GM21825 (cell line): ENCODE results near the gene VEGFC.

Source experiments
- ATAC-seq: cut with Tn5 transposase; IDR thresholded peaks from one replicate; pipeline ENCODE4 v1.9.1; 2021; ENCODE audit warnings: mild to moderate bottlenecking, moderate library complexity; ENCODE audit not compliant: unreplicated experiment

Gene VEGFC, protein sequence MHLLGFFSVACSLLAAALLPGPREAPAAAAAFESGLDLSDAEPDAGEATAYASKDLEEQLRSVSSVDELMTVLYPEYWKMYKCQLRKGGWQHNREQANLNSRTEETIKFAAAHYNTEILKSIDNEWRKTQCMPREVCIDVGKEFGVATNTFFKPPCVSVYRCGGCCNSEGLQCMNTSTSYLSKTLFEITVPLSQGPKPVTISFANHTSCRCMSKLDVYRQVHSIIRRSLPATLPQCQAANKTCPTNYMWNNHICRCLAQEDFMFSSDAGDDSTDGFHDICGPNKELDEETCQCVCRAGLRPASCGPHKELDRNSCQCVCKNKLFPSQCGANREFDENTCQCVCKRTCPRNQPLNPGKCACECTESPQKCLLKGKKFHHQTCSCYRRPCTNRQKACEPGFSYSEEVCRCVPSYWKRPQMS

DNA sequence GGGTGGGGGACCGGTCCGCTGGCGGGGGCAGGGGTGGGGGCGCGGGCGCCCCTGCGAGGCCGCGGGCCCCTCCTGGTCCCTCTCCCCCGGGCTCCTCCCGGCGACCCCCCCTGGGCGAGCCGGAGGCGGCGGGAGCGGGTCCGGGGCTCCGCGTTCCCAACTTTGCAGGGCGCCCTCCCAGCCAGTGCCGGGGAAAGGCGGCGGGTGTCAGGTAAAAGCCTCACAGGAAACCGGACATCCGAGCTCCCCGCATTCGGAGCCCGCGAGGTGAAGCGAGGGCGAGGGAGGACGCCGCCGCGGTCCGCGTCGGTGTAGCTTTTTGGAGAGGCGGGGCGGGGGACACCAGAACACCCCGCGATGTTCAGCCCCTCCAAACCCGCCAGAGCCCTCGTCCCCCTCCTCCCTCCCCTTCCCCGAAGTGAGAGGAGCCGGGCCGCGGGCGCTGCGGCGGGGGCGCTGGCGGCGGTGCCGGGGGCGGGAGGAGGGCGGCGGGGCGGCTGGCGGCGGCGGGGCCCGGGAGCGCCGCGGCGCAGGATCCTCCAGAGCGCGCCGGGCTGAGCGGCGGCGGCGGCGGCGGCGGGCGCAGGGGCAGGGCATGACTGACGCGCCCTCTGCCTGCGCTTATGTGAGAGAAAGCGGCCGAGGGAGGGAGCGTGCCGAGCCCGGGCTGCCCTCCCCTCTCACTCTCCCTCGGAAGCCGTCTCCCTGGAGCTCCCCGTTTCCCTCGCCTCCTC is at the start of gene VEGFC:
TSS of gene VEGFC (minus strand) at position 597 of the 734 bp plus-strand sequence. CDS start 611 bp downstream, outside the sequence.
- ATAC-seq = peak; percentile 88

DNA sequence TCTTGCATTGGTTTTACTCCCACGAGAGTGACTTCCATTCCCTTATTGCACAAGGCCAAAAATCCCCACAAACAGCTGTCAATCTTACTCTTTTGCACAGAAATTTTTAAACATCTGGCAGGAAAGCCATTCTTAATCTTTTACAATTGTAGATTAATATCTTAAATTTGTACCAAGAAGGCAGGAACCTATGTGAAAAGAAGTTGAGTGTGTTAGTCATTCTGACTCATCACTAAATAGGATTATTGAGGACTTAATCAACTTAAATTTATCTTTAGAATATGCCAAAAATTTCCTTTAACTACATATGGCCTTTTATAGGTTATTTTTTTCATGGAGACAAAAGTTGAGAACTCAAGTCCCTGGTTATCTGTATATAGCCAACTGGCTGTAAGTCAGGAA is 49.0 kb upstream of the VEGFC start:
- ATAC-seq = no peak

DNA sequence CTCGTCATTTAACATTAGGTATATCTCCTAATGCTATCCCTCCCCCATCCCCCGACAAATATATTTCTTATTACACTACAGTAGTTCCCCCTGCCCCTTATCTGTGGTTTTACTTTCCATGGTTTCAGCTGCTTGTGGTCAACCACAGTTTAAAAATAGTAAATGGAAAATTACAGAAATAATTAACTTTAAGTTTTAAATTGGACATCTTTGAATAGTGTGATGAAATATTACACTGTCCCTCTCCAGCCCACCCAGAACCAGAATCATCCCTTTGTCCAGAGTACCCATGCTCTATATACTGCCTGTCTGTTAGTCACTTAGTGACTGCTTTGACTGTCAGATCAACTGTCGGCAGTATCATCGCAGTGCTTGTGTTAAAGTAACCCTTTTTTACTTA is 47.4 kb upstream of the VEGFC start:
- no peak for ATAC-seq

DNA sequence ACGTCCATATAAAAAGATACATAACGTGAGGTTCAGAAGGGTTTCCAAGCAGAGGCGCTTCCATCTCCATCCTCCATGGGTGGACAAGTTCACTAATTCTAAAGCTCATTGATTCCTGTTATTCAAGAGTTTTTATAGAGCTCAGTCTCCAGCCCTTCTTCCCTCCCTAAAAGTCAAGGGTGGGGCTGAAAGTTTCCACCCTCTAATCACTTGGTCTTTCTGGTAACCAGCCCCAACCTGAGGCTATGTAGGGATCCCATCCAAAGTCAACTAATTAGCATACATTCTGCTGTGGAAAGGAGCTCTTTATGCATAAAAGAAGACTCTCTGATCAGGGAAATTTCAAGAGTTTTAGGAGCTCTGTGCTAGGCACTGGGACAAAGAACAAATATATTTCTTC is 46.9 kb upstream of the VEGFC start:
- ATAC-seq = no peak

DNA sequence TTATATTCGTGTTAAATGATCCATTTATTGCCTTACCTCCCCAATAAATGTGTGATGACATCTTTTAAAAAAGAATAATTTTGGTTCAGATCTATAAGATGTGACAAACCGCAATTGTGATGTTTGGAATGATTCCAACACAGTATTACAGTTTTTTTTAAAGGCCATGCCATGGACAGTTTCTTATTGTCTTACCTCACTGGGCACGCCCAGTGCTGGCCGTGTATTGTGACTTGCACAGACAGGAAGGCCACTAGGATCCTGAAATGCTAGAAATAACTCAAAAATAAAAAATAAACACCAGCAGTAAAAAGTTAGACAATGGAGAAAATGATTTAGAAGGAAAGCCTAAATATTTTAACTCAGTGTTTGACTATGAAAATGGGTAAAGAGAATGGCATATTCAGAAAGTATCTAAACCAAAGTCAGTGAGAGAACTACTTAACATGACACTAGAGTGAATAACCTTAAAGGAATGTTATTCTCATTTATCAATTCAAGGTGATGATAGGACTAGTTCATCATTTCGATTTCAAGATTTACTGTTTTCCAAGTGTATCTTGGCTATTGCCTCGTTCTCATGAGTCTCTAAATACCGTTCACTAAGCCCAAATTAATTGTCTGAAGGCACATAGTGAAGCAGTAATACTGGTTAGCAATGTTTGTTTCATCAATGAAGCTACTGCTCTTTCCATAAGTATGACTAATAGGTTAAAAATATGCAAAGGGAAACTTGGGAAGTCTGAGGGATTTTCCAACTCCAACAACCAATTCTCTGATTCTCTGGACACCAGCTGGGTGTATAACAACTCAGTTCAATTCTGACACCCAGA is 46.1 kb upstream of the VEGFC start:
- ATAC-seq = no peak

DNA sequence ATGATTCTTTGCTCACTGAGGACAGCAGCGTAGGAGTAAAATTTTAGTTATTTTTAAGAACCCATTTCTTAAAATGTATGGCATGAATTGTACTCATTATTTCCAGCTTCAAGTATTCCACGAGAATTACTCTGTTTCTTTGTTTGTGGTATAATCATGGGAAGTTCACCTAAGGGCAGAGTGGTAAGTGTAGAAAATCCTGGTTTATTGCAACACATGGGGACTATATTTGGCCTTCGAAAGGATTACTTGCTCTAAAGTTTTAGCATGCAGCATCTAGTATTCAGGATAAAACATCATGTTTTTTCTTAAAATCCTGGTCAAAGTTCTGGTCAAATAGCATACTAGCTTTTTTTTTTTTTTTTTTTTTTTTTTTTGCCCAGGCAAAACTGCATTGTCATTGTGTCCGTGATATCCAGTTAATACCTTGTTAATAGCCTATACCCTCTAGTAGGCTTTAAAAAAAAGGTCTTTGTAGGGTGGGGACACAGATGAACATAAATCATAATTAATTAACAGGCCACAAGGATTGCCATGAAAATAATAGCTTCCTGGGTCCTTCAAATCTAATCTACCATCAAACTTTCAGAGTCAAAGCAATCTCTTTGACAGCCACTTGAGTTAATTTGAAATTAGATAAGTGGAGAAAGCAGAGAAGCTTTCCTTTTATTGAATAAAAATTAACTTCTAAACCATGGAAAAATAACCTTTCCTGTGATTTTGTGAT is 44.6 kb upstream of the VEGFC start:
- no peak for ATAC-seq

DNA sequence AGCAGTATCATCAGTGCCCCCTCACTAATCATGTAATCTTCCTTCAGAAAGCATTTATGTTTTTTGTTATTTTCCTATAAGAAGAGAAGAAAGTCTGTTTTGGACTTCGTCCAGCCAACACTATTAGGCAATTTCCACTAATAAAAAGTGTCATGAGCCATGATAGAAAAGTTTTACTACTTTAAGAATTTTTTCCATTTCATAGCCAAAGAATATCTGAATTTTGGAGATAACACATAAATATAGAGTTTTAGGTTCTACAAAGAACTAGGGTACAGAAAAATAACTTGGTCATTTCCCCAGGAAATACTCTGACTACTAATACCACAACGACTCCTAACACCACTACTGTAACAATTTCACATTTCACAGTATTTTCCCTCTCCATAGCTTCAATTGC is 41.8 kb upstream of the VEGFC start:
- no peak for ATAC-seq

DNA sequence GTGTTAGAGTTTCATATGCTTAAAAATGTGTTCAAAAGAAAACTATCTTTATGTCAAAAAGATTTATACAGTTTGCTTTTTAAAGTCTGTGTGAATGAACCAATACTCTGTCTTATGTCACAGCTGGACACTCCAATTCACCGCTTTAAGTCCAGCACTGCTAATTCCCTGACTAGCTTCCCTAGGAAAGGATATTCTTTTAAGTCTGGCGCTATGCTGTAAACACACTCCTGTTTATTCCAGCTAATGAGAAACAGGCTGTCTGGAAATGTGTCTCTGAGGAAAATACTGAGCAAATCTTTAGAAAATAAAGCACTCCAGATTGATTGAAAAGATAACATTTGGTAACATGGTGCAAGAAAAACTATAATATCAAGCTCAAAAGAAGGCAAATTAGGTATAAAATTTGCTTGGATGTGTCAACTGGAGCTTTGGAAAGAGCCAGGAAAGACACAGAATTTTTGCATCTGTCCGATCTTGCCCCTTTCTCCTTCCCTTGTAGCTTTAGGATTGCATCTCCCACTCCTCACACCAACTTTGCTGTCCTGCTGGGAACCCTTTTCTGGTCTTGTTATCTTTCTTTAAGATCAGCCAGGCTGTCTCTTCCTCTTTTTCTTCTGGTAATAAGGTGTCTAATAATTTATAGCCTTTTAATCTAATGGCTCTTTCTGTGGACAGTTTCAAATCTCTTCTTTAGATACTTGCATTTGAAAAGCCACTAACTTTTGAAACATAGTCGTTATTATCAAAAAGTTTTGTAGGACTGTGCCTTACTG is 40.9 kb upstream of the VEGFC start:
- no peak for ATAC-seq

DNA sequence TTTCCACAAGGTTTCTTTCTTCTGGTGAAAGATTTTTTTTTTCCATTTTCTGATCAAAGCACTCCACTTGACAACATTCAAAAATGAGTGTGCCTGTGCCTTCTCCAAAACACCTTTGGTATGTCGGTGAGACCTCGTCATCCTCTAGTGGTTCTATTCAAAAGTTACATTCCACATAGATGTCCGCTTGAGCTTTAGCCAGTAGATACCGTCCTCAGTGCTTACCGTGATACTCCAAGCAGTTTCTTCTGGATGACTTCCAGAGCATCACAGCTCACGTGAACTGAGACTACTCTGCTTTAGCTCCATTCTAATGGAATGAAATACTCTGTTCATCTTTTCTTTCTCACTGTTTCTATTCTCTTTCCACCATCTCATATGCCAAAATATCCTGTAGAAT is 38.2 kb upstream of the VEGFC start:
- no peak for ATAC-seq

DNA sequence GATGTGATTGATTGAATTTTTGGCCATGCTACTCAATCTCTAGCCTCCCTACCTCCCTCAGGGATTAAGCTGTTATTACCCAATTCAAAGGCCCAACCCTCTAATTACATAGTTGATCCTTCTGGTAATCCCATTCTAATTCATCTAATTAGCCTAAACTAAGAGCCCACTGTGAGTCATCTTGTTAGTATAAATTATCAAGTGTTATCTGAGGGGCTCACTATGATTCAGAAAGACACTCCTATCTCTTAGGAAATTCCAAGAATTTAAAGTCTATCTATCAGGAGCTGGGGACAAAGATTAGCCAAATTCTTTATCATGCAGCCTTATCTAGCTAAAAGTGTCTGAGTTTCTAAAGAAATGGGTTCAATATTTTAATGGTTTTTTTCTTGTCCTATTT is 32.9 kb upstream of the VEGFC start:
- no peak for ATAC-seq

DNA sequence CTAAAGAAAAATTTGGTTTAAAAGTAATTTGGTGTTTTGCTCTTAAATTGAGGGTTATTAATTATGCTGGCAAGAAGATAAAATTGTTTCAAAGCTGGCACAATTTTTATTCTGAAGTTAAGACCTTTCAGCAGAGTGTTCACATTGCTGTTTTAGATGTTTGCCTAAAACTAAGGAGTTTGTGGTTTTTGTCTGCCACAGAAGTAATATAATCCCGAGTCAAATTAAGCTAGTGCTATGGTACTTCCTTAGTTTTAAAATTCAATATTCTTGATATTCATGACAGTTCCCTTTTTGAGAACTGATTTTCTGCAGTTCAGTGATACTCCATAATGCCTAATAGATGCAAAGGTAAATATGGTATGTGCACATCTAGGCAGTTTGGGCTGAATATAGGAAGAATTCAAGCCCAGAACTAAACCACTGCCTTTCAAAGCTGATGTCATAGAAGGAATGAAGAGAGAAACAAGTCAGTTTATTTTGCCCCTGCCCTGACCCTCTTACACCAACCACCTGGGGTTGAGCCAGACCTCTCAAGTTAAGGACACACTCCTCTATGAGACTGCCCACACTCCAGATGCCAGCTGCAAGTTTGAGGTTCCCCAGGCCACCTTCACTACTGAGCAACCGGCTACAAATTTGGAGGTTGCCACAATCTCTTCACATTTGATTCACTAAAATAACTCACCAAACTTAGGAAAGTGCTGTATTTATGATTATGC is 32.1 kb upstream of the VEGFC start:
- ATAC-seq = no peak

DNA sequence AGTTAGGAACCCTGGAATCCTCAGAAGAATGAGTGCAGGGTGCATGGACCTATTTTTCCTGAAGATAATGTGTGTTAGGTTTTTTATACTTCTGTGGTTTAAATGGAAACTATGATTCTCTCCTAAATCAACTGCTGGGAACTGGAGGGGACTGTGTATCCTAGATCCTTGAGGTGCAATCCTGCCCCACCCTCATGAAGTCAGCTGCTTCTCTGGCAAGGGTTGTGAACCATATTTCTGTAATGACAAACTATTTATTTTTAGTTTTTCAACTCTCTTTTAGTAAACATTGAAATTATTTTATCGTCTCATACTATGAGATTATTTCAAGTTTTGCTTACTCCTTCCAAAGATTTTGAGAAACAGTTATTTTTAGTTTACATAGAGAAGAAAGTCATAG is 25.8 kb upstream of the VEGFC start:
- no peak for ATAC-seq

DNA sequence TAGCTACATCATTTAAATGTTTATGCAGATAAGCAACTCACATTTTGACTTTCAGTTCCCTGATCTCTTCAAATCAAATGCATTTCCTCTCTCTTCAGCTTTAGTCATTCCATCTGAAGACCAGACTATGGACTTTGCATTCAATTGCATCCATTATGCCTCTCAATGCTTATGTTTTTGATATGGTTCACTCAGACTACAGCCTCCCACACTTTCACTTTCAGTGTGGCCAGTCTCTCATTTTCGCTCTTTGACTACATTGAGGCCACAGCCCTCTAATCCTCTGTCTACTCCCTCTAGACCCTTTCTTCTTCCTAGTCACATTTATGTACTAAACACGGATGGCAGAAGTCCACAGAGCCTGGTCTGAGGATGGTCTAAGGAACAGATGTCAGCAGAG is 24.5 kb upstream of the VEGFC start:
- no peak for ATAC-seq

DNA sequence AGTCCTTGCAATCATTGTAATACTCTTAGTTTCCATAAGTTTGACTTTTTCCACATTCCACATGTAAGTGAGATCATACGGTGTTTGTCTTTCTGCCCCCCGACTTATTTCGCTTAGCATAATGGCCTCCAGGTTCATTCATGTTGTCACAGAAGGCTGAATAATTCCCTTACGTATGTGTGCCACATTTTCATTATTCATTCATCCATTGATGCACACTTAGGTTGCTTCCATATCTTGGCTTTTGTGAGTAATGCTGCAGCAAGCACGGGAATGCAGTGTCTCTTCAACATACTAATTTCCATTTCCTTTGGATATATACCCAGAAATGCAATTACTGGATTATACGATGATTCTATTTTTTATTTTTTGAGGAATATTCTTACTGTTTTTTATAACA is 22.0 kb upstream of the VEGFC start:
- no peak for ATAC-seq

DNA sequence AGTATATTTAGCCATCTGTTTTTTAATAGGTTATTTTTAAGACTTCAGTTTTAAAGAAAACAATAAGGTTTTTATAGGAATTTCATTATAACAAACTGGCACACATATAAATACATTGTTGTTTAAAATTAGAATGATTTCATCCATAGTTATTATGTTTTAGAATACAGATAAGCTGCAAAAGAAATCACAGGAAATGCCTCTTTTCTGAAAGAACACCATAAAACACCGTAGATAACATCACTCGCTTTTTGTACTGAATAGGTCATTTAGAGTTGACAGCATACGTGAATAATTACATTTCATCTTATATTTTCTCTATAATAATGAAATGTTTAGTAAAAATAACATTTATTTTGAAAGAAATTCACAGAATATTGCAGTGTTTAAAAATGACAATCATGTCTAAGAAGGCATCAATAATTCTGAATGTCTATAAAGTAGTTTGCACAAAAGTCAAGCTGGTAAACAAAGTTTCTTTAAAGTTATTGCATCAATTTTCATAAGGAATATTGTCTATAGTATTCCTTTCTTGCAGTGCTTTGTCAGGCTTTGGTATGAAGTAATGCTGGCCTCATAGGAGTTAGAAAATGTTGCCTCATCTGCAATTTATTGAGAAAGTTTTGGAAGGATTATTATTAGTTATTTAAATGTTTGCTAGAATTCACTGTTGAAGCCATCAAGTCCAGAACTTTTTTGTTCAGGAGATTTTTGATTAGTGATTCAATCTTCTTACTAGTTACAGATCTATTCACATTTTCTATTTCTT is 17.9 kb upstream of the VEGFC start:
- no peak for ATAC-seq

DNA sequence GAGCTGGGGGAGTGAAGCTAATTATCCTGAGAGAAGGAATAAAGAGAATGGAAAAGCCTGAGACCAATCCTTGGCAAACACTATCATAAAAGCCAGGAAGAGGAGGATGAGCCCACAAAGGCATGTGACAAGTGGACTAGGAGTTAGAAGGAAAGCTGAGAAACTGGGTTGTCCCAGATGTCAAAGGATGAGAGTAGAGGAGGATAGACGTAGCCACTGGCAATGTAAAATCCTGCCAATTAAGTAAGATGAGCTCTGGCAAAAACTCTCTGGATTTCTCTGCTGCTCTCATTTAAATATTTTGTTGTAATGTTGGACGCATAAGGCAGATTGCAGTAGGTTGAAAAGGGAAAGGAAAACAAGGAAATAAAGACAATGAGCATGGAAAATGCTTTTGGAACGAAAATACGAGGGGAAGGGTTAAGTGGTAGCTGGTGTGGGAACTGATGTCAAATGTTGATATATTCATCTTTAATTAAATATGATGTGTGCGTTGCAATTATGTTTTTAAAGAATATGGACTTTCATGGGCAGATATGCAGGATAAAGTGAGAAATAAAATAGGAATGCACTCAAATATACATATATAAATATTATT is 14.2 kb upstream of the VEGFC start:
- ATAC-seq = no peak

DNA sequence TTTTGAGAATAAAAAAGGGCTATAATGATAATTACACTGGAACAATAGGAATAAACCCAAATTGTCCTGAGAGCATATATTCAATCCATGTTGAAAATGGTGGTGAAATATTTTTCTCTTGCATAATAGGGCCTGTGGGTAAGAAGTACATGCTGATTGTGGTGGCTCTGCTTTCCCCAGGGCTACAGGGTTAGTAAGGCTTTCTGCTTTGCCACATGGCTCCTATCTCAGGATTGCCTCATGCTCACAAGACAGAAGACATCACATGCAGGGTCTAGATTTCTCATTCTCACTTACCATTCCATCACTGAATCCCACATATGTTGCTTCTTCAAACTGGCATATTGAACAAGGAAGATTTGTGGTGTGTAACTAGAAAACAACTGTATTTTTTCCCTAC is 12.4 kb upstream of the VEGFC start:
- no peak for ATAC-seq

DNA sequence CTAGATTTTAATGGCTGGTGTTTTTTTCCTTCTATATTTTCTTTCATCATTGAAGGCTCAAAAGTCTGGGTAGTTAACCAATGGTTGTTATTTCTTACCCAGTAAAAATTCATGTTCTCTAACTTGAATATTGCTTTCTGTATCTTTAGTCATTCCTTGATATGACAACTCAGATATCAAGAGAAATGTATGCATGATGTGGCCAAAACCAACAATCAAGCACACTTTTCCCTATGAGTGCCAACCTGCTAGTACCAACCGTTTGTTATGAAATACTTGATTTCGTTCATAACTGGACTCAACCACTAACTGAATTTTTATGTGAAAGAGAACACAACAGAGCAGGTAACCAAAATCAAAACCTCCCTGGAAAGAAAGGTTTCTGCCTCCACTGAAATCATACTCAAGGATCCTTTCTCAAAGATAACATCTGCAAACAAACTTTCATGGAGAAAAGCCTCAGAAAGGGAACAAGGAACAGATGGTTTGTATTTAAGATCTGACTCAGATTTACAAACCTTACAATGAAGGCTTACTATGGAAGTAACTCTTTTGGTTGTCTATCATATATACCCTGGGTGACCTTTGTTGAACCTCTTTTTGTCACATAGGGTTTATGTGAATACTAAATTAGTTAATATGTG is 8.3 kb upstream of the VEGFC start:
- no peak for ATAC-seq
